Measurements from ENCODE around the gene MRPL23.

Gene MRPL23

GRCh38 chr11:1982873-1983600 is 35.9 kb downstream of the MRPL23 start:
- TF ChIP-seq CTCF (IDR thresholded peaks at IDR 0.05; ENCODE audit: poor library complexity, severe bottlenecking), result no peak
- Histone ChIP-seq H3K4me1 (ENCODE audit: insufficient read depth, poor library complexity, severe bottlenecking) (no peaks in the 10 kb centered on the region), H3K36me3 (ENCODE audit: low read depth) (no peaks in the 10 kb centered on the region), H3K27me3 (ENCODE audit: insufficient read depth, poor library complexity, severe bottlenecking) (no peaks in the 10 kb centered on the region), H3K9me3 (ENCODE audit: severe bottlenecking) (no peaks in the 10 kb centered on the region), H3K27ac (ENCODE audit: poor library complexity, severe bottlenecking) (no peak overlapping the region), H3K4me3 (ENCODE audit: severe bottlenecking) (no peak overlapping the region)
- DNase-seq (ENCODE audit: low spot score), result no peak
- ATAC-seq (ENCODE audit: low read depth), result no peak

GRCh38 chr11:1983601-1983961 is 36.4 kb downstream of the MRPL23 start:
- Histone ChIP-seq H3K4me3 (ENCODE audit: severe bottlenecking) (no peak overlapping the region), H3K36me3 (ENCODE audit: low read depth) (no peaks in the 10 kb centered on the region), H3K9me3 (ENCODE audit: severe bottlenecking) (no peaks in the 10 kb centered on the region), H3K27me3 (ENCODE audit: insufficient read depth, poor library complexity, severe bottlenecking) (no peaks in the 10 kb centered on the region), H3K4me1 (ENCODE audit: insufficient read depth, poor library complexity, severe bottlenecking) (no peaks in the 10 kb centered on the region), H3K27ac (ENCODE audit: poor library complexity, severe bottlenecking) (no peak overlapping the region)
- no peak for ATAC-seq (ENCODE audit: low read depth)
- DNase-seq (ENCODE audit: low spot score), result peak; percentile 2
- TF ChIP-seq CTCF (IDR thresholded peaks at IDR 0.05; ENCODE audit: poor library complexity, severe bottlenecking), result no peak

- no peak for TF ChIP-seq CTCF (IDR thresholded peaks at IDR 0.05; ENCODE audit: poor library complexity, severe bottlenecking)
Observed at GRCh38 chr11:1987024-1987423, 39.9 kb downstream of the MRPL23 start.

GRCh38 chr11:1988174-1988573 is 41.0 kb downstream of the MRPL23 start:
- Histone ChIP-seq H3K36me3 (ENCODE audit: low read depth) (no peaks in the 10 kb centered on the region), H3K4me1 (ENCODE audit: insufficient read depth, poor library complexity, severe bottlenecking) (no peaks in the 10 kb centered on the region), H3K4me3 (ENCODE audit: severe bottlenecking) (no peak overlapping the region), H3K27ac (ENCODE audit: poor library complexity, severe bottlenecking) (no peak overlapping the region), H3K9me3 (ENCODE audit: severe bottlenecking) (no peaks in the 10 kb centered on the region), H3K27me3 (ENCODE audit: insufficient read depth, poor library complexity, severe bottlenecking) (no peaks in the 10 kb centered on the region)
- TF ChIP-seq CTCF (IDR thresholded peaks at IDR 0.05; ENCODE audit: poor library complexity, severe bottlenecking), result no peak
- no peak for ATAC-seq (ENCODE audit: low read depth)
- no peak for DNase-seq (ENCODE audit: low spot score)

More at GRCh38 chr11:1987024-1987423, 39.9 kb downstream of the MRPL23 start:
- no peak overlapping the region for H3K4me3 ChIP-seq (ENCODE audit: severe bottlenecking)
- no peaks in the 10 kb centered on the region for H3K9me3 ChIP-seq (ENCODE audit: severe bottlenecking)
- H3K36me3 ChIP-seq (ENCODE audit: low read depth), result no peaks in the 10 kb centered on the region
- DNase-seq (ENCODE audit: low spot score), result no peak
- H3K4me1 ChIP-seq (ENCODE audit: insufficient read depth, poor library complexity, severe bottlenecking), result no peaks in the 10 kb centered on the region
- H3K27ac ChIP-seq (ENCODE audit: poor library complexity, severe bottlenecking), result no peak overlapping the region
- no peaks in the 10 kb centered on the region for H3K27me3 ChIP-seq (ENCODE audit: insufficient read depth, poor library complexity, severe bottlenecking)
- peak; percentile 37; the same call in 2 of the 3 replicates for ATAC-seq (ENCODE audit: low read depth)

GRCh38 chr11:1988667-1989317 is 41.7 kb downstream of the MRPL23 start:
- no peak for ATAC-seq (ENCODE audit: low read depth)
- no peaks in the 10 kb centered on the region for H3K27me3 ChIP-seq (ENCODE audit: insufficient read depth, poor library complexity, severe bottlenecking)
- H3K27ac ChIP-seq (ENCODE audit: poor library complexity, severe bottlenecking), result no peak overlapping the region
- no peaks in the 10 kb centered on the region for H3K9me3 ChIP-seq (ENCODE audit: severe bottlenecking)
- no peaks in the 10 kb centered on the region for H3K36me3 ChIP-seq (ENCODE audit: low read depth)
- no peak for TF ChIP-seq CTCF (IDR thresholded peaks at IDR 0.05; ENCODE audit: poor library complexity, severe bottlenecking)
- H3K4me3 ChIP-seq (ENCODE audit: severe bottlenecking), result no peak overlapping the region
- peak; percentile 2 for DNase-seq (ENCODE audit: low spot score)
- H3K4me1 ChIP-seq (ENCODE audit: insufficient read depth, poor library complexity, severe bottlenecking), result no peaks in the 10 kb centered on the region
